Stimulated activated CD4-positive, alpha-beta T cell treated with anti-CD3 and anti-CD28 coated beads, Interleukin-1b, Interleukin-23, amount 100 ng/mL, for 4 hours (primary cell): ENCODE results near the gene SSBP3.
"Not testable (repeated sequence)": the region's sequence is repeated elsewhere in the genome, so short reads cannot be mapped to it uniquely, and the experiment has no call there.

Experiments
- DNase-seq, 2 donors: peaks; one replicate each; pipeline ENCODE4 v3.0.0-alpha.2; 2020; ENCODE audit warnings: low read depth in 2 of 2

SSBP3 gene

DNA sequence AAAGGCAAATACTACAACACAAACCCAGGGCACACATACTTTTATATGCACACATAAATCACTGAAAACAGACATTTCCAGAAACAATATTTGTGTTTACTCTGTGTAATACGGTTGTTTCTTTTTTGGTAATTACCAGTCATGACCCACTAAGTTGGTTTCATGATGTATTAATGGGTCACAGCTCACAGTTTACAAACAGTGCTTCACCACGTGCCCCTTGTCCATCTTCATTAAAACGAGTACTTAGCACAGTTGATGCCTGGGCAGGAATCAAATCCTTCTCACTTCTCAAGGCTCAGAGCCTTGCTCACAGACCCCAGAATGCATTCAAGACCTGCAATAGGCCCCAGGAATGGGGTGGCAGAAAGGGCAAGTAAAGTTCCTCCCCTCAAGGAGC, 13.8 kb downstream of the SSBP3 start:
- no peak for DNase-seq

DNA sequence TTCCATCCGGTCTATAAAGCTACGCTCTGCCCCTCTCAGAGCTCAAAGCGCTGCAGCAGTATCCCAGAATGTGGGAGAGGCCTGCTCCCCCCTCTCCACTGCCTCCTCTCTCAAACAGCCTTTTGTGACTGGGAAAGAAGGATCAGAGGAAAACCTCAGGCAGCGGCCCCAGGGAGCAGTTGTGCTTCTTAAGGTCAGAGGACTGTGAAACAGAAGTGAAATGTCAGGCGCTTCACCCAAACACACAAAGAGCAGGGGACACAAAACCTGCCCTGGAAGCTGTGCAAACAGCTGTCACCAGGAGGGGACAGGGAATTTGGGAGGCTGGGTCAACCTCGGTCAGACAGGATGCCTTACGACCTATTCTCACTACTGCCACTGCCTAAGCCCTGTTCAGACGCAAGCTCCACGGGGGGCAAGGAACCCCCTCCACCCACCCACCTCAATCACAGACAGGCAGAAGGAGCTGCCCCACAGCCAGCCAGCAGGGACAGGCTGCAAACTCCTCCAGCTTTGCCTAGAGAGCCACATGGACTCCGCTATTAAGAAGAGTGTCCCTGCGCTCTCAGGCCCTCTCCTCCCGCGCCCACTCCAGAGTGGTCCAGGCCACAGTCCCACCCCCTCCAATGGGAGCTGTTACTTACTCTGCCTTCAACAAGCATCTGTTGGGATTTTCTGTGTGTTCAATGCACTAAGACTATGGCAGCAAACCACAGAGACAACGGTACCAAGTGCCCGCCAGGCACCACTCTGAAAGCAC, 14.6 kb downstream of the SSBP3 start:
- DNase-seq: no peak

DNA sequence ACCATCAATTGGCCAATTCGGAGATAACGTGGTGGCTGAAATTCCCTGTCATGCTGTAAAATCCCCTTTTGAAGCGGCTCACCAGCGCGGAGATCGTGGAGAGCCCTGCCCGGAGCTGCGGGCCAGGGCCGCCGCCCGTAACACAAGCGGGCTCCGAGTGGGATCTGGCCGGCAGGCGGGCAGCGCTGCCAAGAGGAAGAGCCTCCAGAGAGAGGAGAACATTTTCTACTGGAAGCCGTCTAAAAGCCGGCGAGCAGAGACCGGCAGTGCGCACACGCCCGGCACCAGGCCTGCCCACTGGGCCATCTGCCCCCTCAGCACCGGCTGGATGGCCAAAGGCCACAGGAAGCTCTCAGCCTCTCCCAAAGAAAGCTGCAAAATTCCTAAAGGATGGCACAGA, 15.5 kb downstream of the SSBP3 start:
- no peak for DNase-seq

DNA sequence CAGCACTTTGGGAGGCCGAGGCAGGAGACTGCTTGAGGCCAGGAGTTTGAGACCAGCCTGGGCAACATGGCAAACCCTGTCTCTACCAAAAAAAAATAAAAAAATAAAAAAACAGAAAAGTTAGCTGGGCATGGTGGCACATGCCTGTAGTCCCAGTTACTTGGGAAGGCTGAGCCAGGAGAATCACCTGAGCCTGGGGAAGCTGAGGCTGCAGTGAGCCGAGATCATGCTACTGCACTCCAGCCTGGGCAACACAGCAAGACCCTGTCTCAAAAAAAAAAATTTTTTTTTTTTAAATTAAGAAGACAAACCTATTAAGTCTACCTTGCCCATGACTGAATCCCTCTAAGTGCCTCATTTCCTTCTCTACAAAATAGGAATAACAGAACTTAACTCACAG, 16.6 kb downstream of the SSBP3 start:
- DNase-seq: not testable (repeated sequence)

DNA sequence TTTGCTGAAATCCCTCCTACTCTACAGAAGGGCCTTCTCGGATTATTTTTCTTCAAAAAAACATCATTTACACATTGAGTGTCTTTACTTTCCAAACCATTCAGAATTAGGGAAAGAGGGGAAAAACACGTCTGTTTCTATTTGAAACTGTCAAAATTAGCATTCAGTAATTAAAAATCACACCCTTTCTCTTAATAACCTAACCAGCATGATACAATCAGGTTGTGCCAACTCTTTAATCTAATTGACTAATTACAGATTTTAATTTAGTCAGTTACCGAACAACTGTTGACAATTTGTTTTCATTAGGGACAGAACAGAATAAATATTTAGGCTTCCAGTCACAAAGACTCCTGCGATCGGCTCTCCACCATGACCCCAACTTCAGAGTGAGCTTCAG, 18.8 kb downstream of the SSBP3 start:
- DNase-seq: no peak

DNA sequence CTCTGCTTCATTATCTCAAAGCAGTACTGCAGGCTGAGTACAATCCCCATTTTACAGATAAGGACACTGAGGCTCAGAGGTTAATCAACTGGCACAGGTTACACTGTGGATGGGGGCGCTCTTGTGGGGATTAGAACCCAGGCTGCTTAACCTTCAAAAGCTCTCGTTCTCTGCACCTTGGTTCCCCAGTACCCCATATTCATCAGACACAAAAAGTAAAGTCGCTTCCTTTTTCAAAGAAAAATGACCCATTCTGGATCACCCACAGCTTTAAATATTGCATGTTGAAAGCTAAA, 20.5 kb downstream of the SSBP3 start:
- DNase-seq: no peak

DNA sequence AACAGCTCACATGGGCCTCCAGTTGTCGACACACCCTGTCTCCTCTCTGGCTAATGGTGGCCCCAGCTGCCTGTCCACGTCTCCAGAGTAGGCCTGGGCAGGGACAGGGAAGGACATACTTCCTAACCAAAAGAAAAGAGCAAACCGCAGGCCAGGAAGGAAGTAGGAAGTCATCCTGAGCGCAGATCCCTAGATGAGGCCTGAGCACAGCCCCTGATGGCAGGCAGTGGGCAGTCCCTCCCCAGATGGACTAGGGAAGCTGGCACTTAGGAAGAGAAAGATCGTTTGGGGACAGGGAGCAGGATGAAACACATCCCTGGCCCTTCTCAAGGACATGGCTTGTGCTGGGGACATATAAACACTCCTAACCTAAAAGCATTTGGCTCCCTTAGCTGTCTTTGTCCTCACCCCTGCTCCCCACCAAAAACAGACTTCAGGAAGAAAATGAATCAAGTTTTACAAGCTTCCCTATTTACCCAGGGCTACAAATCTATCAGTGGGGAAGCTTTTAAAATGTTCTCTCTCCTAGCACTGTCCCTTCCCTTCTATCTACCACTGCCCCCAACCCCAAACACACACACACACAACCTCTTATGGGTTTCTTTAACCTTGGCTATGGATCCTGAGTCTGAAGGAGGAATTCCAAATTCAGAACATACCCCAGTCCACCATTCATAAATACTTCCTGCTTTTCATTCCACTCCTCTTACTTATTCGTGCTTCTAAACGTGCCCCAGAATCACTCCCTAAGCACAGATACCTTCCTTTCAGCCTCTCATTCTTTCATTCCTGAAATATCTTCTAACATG, 21.1 kb downstream of the SSBP3 start:
- no peak for DNase-seq

DNA sequence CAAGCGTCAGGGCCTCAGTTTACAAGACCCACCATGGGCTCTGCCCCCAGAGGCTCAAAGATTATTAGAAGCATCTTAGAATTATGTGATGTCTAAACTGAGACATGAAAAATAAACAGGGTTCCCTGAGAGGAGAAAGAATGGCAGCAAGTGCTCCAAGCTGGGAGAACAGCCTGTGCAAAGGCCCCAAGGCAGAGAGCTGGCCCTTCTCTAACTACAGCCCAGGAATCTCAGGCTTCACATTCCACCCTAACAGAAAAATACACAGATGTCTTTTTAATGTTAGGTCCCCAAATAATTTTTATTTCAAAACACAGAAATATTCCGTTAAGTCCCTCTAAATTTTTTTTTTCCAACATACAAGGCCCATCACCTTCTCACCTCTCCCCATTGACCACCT, 21.7 kb downstream of the SSBP3 start:
- DNase-seq: no peak

DNA sequence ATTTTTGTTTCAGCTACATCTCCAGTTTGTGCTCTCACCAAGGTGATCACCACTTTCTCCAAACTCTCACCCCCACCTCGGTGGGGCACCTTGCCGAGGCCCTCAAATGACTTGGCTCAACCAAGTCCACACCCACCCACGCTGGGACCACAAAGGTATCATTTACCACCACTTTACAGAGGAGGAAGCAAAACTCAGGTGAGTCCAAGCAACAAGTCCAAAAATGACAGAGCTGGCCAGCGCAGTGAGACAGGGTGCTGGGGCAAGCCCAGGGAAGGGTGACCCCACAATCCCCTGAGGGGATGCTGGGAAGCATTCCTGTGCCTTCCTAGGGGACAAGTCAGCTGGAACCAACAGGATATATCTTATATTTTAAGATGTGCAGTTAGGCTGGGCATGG, 24.7 kb downstream of the SSBP3 start:
- DNase-seq: no peak

DNA sequence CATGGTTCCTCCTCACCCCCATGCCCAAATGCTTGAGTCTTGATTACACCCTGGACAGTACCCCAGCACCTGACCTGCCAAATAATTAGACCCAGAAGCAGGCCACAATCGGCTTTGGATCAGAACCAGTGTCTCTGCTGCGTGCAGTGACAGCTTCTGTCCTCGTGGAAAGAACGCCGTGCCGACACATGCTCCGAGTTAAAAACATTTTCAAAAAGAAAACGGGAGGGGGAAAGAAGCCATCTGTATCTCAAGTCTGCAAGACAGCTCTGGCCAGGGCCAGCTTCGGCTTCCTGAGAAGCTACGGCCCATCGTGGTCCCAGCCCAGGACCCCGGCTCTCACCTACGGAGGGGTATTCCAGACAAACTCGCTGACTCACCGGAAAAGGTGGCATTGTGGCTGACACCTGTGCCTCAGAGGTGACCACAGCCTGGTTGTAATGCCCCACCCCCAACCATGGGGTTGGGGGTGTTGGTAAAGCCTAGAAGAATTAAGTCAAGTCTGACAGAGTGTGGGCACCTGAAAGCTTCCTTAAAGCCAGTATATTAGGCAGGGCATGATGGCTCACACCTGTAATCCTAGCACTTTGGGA, 25.8 kb downstream of the SSBP3 start:
- DNase-seq: no peak

DNA sequence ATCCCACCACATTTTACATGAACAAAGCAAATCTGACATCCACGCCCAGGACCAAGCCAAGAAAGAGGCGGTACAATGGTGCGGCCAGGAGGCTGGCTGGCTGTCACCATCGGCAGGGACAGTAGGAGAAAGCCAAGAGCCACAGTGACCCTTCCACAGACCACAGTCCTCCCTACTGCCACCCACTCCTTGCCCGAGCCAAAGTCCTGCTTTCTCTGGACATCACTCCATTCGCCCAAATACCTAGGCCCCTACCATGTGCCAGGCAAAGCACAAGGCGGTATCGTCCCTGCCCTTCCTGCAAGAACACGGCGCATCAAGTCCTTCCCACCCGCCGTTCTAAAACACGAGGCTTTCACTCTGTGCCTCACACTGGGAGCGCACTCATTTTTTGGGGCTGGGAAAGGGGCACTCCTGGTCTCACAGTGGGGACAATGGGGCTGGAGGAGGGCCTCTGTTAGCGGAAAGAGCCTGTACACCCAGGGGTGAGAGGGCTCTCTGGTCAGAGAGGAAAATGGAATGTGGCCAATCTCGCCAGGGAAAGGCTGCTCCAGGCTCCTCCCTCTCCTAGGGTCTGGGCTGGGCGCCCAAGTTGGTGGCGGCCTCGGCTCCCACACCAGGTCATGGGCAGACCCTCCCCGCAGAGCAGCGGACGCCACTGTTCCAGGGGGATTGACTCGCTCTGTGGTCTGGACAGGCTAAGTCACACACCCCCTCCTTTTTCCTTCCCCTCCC, 26.5 kb downstream of the SSBP3 start:
- no peak for DNase-seq

DNA sequence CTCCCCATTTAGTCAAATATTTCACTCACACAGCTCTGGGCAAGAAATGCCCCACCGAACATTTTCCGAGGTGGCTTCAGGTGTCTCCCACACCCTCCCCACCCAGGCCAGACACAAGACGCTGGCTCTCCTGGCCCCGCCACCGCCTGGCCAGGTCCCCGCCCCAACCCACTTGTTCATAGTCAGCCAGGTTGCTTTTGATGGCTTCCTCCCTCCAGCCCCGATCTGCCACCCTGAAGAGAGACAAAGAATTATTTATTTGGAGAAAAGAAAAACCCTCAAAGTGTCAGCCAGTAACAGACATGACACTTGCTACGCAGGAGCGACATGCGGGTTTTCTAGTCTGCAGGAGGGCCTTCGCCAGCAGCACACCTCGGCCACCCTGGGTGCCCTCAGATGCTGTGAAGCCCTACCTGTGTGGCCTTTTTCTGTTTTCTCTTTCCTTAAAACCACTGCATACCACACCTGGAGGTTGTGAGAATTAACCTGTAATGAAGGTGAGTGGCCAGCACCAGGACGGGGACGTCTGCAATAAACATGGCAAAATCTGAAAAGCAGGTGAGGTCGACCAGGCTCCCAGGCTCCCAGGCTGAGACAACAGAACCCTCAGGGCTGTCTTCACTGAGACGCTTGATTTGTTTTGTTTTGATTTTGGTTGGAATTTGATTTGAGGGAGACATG, 27.2 kb downstream of the SSBP3 start:
- no peak for DNase-seq

DNA sequence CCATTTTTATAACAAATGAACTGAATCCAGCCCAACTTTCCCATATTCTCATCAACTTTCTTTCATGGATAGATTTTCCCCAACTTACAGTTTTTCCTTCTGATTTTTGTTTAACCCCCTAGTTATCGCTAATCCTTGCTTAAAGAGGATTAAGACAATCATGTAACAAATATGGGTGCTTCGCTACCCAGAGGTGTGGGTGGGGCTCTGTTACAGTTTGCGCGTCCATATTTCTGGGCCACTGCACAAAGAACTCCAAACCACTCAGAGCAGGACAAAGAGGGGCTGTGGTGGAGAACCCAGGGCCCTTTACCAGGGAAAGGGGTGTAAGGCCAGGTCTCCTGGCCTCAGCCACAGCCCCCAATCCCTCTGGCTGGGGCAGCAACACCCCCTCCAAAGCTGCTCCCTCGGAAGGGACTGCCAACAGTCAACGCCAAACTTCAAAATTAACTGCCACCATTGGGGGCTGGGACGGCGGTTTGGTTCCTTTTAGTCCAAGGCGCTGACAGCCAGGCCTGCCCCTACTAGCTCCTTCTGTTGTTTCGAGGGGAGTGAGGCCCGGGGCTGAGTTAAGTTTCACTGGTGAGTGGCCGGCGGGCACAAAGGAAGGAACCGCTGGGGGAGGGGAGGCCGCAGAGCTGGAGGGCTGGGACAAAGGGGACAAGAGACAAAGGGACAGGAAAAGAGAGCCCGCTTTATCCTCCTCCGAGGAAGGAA, 27.9 kb downstream of the SSBP3 start:
- DNase-seq: no peak

DNA sequence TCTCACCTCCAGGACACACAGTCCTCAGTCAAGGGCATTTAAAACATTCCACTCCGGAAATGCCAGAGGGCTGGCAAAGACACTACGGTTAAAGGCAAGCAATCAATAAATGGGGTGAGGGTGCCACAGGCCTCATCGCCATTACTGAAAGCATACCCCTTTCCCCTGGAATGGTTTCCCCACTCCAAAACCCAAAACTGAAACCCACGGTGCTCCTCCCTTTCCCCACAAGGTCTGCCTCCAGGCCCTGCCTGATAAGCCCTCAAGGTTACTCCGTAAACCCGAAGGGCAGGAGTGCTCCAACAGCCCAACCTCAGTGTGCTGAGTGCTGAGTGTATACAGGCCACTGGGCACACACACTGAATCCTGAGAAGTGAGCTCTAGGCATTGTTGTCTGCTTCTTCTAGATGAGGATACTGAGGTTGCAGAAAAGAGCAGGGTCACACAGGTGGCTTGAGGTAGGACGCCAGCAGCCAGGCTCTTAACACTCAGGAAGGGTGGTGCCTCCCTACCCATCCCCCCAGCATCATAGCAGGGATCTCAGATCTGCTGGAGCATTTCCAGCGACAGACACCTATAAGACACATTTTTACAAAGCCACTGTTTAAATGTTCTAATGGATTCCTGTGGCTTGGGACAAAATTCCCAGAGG, 29.0 kb downstream of the SSBP3 start:
- no peak for DNase-seq

DNA sequence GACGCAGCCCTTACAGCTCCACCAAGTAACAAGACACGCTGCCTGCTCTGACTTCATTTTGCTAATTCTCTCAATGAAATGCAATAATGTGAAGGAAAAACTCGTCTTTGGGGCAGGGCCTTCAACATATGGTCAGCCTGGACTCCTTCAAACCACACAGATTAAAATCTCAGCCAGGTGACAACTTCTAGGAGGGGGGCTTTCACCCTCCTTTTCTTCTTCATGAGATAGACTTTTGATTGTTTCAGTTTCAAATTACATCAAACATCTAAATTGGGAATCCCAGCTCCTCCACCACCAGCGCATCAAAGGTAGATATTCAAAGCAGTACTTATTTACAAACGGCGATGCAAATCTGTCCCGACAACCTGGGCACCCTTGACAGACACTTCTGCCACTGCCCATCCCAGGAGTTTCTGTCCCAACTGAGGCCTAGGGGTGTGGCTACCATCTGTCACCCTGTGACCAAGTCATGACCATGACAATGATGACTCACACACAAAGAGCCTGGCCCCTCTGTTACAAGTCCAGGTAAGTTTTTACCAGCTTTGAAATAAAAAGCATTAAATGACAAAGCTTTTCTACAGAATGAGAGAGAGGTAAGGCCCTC, 29.7 kb downstream of the SSBP3 start:
- no peak for DNase-seq

DNA sequence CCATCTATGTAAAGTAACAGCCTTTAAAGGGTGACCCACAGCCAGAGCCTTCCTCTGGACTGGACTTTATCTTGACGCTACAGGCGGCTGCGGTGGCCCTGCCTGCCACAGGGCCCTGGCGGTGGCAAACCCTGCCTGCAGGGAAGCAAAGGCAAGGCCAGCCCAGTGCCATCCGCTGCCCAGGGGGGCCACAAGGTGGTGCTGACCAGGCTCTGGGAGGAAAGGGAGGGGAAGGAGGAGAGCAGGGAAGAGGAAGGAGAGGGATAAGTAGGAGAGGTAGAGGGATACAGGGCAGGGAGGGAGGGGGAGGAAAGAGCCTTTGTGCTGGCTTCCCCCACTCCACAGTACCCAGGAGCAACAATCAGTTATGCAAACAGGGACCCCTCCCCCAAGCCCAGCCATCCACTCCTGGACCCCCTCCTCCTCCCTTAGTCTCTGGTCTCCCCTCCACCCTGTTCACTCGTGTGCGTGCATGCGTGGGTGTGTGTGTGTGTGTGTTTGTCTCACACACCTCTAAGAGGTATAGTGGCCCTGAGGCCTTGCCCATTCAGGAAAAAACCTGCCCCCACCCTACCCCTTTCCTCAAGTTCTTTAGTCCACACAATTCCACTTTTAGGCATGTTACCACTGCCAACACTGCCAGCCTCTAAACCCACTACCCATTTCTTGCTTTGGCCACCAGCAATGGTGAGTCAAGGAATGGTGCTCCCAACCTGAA, 30.3 kb downstream of the SSBP3 start:
- no peak for DNase-seq

DNA sequence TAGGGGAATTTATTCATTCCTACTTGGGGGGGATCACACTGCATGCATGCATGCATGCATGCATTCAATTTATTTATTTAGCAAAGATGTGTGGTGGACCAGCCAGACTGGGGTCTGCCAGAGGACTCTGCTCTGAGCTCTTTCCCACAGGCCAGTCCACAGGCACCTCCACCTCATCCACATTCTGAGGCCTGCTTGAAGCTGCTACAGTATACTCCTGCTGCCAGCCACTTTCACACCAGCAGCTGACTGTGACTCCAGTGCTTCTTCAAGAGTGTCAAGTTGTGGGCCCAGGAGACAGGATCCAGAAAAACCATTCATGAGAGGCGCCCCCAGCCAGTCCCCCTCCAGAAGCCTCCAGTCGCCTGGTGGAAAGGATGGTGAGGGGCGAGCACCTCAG, 30.9 kb downstream of the SSBP3 start:
- DNase-seq: no peak

DNA sequence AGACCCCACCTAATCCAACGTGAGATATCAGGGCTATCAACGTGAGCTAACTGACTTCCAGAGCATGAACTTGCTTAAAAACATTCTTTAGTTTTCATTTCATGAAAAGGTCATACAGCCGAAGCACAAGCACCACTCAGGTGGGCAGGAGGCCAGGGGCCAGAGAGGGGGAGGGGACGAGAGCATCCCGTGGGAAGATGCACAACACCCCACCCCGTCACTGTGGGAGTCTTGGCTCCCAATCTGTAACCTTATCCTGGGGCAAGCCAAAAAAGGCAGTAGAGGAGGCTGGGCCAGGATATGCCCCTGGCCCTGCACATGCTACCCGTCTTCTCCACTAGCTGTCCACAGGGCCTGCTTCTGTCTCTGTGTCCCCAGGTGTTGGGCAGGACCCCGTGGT, 31.4 kb downstream of the SSBP3 start:
- DNase-seq: no peak

DNA sequence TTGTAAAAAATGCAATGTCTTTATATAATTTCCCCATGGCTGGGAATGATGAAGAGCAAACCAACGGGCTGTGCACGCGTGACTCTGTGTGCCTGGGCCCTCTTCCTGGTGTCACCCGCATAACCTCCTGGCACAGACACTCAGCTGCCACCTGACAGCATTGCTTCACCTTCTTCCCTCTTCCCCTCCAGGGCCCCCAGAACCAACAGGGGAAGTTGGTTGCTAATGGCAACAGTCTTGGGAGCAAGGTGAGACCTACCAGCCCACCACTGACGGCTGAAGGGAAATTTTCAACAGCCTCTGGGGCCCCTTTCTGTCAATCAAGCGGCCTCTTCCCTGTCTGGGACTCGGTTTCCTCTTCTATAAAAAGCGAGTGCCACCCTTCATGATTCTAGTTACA, 33.2 kb downstream of the SSBP3 start:
- no peak for DNase-seq

DNA sequence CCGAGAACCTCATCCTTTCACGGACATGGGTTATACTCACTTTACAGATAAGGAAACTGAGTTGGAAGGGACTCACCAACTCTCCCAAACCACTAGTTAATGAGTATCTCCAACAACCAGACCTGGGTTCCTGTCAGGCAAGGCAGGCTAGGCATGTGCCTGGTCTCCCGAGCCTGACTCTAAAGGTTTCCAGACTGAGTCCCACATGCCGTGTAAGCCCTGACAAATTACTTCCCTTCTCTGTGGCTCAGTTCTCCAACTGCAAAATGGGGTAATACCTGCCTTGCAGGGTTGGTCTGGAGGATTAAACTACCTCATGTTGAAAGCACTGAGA, 34.3 kb downstream of the SSBP3 start:
- no peak for DNase-seq
